Jurkat, Clone E6-1 (cell line): ENCODE results near the gene BIK.

Experiments used
- DNase-seq: peaks from one replicate; pipeline ENCODE4 v3.0.0-alpha.2; 2011; ENCODE audit warnings: low read depth, low spot score
- H3K4me3 ChIP-seq: 2 replicates; pipeline ENCODE4 v1.5.1; 2011; ENCODE audit warnings: mild to moderate bottlenecking, low read length, control low read depth, moderate library complexity

BIK gene

DNA sequence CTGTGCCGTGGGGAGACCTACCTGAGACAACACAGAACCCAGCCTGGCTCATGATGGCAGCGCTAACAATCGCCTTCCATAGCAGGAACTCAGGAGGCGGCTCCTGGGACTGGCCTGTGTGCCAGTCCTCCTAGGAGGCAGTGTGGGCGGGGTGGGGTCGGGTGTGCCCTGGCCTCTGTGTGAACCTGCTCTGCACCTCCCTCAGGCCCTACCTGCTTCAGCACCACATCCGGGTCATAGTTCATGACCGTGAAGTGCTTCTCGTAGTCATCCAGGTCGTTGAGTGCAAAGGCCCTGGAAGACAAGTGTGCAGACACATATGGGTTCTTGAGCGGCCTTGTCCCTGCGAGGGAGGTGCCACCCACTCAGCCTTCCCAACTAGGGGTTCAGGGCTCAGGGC is 61.1 kb downstream of the BIK start:
- DNase-seq = no peak
- H3K4me3 ChIP-seq = no peak overlapping the region

DNA sequence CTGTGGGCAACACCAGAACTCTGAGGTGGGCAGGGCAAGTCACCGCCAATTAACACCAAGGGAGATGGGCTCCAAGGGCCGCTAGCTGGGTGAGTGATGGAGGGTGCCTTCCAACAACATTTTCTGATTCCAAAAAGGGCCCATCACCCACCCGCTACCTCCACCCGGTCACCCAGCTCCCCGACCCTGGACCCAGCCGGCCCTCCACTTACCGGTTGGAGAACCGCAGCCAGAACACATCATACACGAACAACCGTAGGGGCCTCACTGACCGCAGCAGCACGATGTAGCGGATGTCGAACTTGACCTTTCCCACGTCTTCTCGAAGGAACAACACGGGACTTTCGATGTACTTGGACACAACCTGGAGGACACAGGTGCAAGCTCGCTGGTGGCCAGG is 61.6 kb downstream of the BIK start:
- no peak overlapping the region for H3K4me3 ChIP-seq

DNA sequence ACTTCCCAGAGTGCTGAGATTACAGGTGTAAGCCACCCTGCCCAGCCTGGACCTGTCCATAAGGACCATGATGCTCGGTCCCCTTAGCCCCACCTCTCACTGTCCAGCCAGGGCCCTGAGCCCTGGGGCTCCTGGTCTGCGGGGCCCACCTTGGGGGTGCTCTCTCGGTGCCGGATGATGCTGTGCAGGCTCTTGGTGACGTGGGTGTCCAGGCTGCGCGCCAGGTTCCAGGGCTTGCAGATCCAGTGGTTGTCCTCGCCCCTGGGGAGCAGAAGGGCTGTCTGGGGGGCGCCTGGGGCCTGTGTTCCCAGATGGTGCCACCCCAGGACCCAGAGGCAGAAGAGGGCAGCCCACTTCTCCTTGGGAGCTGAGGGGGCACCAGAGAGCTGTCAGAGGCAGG is 63.0 kb downstream of the BIK start:
- DNase-seq = no peak
- no peak overlapping the region for H3K4me3 ChIP-seq

More for the DNA sequence above, 61.6 kb downstream of the BIK start:
- no peak for DNase-seq

DNA sequence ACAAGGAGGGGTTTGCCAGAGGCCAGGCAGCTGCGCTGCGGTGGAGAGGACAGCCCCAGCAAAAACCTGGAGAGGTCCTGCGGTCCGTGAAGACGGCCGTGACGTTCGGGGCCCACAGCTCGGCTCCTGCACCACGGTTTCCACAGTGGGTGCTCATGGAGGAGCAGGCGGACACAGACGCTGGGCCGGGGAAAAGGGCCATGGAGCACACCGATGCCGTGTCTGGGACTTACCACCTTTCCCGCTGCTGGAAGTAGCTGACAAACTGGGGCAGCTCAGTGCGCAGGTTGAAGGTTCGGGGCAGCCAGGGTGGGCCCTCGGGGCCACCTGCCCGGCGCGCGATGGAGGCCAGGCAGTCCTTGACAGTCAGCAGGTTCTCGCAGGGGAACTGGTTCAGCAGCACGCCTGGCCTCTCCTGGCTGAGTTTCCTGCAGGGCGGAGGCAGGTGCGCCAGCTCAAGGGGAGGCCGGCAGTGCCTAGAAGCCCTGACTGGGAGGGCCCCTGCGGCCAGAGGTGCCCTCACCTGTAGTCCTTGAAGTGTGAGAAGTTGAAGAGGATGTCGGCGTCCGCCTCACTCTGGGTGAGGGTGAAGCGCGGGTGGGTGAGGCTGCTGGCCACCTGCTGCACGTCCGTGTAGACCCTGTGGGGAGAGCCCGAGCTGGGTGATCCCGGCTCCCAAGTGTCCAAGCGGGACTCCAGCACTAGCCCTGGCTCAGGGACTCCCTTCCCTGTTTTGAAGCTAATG is 63.6 kb downstream of the BIK start:
- no peak for DNase-seq
- no peak overlapping the region for H3K4me3 ChIP-seq

- no peak for DNase-seq
- H3K4me3 ChIP-seq = no peak overlapping the region
Measured at GRCh38 chr22:43174941-43175531, 64.5 kb downstream of the BIK start.

DNA sequence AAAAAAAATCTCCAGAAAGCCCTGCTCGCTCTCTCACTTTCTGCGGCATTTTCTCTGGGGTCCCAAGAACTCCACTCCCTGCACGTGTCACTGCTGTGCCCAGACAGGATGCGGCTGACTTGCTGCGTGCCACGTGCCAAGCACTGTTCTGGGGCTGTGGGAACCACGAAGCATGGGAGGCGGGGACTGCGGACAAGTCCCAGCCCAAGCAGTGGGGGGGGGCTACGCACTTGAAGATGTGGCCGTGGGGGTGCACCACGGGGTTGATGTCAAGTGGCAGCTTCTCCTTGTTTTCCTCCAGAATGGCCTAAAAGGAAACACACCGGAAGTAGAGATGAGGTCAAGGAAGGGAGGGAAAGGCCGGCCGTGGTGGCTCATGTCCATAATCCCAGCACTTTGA is 65.5 kb downstream of the BIK start:
- no peak overlapping the region for H3K4me3 ChIP-seq
- no peak for DNase-seq

GRCh38 chr22:43177479-43177878 is 66.9 kb downstream of the BIK start:
- no peak for DNase-seq

More at GRCh38 chr22:43177479-43177878, 66.9 kb downstream of the BIK start:
- H3K4me3 ChIP-seq = no peak overlapping the region
